Stimulated activated CD4-positive, alpha-beta T cell treated with anti-CD3 and anti-CD28 coated beads, Interleukin-12 subunit alpha, Interleukin-12 subunit beta, amount 100 ng/mL, for 24 hours (primary cell): Measurements from ENCODE around the gene BABAM1.
A peak's percentile ranks its signal among the peaks of the same experiment; 100 is the strongest.

ENCODE experiments used
- DNase-seq, 2 experiments: peaks; one replicate each; pipeline ENCODE4 v3.0.0-alpha.2; 2020; ENCODE audit warnings: low read depth in 2 of 2

Gene BABAM1

GRCh38 chr19:17243211-17243829, 23.9 kb upstream of the BABAM1 start:
- no peak for DNase-seq

DNA sequence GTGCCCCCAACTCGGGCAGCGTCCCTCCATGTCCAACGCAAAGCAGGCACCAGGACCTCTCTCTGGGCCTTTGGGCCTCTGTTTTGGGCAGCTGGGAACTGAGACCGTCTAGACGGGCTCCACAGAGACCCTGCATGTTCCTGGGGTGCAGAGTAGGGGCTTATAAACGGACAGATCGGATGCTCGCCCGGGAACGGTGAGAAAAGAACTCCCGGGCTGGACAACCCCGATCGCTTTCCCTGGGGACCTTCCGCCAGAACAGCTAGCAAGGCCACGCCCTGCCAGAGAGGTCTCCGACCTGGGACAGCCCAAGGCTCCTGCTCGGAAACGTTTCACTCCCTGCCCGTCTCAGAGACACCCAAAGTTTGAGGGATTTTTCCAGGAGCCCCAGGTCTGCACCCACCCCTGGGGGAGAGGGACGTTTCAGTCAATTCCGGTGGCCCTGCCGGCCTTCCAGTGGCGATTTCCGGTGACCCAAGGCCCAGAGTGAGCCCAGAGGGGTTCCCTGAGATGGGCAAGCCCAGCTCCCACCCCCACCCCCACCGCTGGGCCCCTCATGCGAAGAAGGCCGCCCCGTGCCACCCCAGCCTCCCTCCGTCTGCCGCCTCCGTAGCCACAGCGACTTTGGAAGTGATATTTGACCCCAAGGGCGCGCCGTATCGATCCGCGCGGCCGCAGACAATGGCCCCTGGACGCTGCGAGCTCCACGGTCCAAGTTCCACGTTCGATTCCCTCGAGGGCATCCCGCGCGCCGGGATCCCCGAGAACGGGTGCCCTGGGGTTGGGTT, 23.2 kb upstream of the BABAM1 start:
- no peak for DNase-seq

- DNase-seq: no peak
These were observed 22.4 kb upstream of the BABAM1 start for GRCh38 chr19:17244618-17245534.

GRCh38 chr19:17245535-17245984, 21.7 kb upstream of the BABAM1 start, which contains the start of gene NR2F6:
TSS of gene NR2F6 (minus strand) at chr19:17245919. CDS start at chr19:17245220, 699 bp downstream.
- no peak for DNase-seq

GRCh38 chr19:17246681-17247425, 20.4 kb upstream of the BABAM1 start:
- DNase-seq: no peak

GRCh38 chr19:17248011-17248776, 19.0 kb upstream of the BABAM1 start:
- DNase-seq: no peak

DNA sequence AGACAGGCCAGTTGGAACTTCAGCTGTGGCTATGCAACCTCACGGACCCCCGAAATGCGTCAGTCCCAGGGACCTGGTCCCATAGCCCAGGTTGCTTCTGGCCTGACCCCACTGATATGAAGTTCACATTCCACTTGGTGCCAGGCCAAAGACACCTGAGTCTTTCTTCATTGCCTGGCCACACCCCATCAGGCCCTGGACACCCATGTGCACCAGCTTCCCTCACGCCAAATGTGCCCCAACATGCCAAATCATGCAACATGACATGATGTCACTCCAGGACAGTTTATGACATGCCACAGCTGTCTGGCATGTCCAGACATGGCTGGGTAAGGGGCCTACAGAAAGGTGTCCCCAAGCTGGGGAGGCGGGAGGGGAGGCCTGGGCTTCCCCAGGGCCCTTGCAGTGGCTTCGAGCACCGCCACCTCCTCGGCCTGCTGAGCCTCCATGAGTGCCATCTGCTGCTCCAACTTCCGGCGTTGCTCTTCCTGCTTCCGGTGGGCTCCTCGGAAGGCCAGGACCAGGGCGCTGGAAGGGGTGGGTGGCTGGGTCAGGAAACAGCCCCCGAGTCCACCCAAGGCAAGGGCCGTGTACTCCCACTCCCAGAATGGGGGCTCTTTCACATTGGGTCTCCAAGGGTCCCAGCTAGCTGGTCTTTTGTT, 17.2 kb upstream of the BABAM1 start:
- no peak for DNase-seq

GRCh38 chr19:17254636-17255035, 12.6 kb upstream of the BABAM1 start:
- no peak for DNase-seq

- DNase-seq: no peak
These were observed 12.1 kb upstream of the BABAM1 start for GRCh38 chr19:17255150-17255621.

- no peak for DNase-seq
These were observed 11.1 kb upstream of the BABAM1 start for GRCh38 chr19:17256130-17256529.

GRCh38 chr19:17259118-17259780, 8.0 kb upstream of the BABAM1 start:
- no peak for DNase-seq

DNA sequence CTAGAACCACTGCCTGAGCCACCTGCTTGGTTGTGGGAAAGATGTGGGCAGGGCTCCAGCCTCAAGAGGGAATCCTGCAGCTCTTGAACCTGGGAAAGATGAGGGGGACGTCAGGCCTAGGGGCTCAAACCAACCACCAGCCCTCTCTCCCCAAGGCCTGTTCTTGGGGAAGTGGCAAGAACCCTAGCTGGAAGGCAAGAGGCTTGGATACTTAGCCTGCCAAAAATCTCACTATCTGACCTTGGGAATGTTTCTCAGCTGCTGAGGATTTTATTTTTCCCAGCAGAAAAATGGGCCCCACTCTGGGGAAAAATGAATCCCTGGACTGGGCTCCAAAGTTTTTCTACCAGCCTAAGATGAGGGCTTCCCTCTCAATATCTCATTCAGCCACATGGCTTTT, 7.3 kb upstream of the BABAM1 start:
- no peak for DNase-seq

DNA sequence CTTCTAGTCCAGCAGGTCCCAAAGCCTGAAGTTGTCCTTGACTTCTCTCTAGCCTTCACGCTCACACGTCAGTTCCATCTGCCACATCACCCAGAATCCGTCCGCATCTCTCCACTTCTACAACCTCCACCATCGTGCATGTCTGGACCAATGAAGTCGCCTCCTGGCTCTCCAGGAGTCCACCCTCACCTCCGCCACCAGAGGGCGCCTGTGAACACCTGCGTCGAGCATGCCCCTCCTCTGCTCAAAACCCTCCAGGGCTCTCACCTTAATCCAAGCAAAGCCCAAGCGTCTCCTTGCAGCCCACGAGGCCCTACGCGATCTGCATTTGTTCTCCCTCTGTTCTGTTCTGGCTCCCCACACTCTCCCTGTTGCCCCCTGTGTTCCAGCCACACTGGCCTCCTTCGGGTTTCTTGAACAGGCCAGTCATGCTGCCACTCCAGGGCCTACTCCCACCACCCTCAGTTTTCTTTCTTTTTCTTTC, 6.4 kb upstream of the BABAM1 start:
- DNase-seq: peak; percentile 77 to 87

DNA sequence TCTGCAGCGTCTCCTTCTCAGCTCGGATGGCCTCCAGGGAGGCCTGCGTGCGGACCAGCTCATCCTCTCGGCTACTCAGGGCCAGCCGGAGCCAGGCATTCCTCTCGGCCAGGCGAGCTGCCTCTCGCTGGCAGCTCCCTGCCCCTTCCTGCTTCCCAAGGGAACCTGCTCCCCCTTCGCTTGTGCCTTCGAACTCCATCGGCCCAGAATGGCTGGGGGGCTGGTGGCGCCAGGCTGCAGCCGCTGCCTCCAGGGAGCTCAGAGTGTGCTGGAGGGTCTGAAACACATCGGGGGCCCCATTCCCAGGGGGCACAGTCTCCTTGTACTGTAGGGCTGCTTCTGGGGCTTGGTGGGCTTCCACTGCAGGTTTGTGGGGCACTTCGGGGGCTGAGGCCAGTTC, 4.7 kb upstream of the BABAM1 start:
- DNase-seq: no peak

GRCh38 chr19:17263712-17264640, 3.3 kb upstream of the BABAM1 start:
- no peak for DNase-seq

DNA sequence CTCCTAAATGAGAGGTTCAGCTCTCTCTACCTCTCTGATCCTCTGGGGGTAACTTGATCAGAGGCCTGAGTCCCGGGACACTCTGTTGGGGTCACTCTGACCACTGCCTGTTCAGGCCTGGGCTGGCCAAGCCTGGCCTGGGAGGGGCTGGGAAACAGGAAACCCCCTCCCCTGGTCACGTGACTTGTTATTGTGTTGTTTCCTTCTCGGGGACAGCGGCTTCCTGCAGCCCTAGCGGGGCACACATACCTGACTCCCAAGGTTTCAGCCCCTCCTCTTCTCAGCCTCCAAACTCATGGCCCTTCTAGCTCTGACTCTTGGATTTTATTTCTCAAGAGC, 2.6 kb upstream of the BABAM1 start, which contains the start of gene USHBP1:
USHBP1 (minus strand) TSS at position 105 of the 339 bp plus-strand sequence. CDS start 446 bp downstream, outside the sequence.
- DNase-seq: no peak

DNA sequence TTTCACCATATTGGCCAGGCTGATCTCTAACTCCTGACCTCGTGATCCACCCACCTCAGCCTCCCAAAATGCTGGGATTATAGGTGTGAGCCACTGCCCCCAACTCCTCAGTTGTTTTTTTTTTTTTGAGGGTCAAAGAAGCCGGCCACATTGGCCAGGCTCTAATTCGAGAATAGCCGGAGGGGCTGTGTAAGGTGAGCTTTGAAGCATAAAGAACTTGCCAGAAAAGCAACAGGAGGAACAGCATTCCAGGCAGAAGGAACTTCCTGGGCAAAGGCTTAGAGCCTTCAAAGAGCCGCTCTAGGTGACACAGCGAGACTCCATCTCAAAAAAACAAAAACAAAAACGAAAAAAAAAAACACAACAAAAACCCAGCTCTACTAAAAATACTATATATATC, 1.2 kb upstream of the BABAM1 start:
- DNase-seq: no peak

DNA sequence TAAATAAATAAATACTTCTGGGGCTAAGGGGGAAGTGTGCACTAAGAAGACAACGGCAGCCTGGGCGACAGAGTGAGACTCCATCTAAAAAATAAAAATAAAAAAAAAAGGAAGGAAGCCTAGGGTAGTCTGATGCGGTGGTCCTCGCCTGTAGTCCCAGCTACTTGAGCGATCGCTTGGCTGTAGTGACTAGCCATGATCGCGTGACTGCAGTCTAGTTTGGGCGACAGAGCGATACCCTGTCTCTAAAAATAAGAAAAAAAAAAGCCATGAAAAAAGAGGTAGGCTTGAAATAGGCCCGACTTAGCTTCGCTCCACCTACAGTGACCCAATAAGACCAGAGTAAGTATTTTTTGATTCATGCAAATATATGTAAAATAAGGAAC, 661 bp upstream of the BABAM1 start:
- DNase-seq: no peak
